Jurkat, Clone E6-1 (cell line): ENCODE measurements around the gene TMED6.
A peak's percentile ranks its signal among the peaks of the same experiment; 100 is the strongest.
"Not testable (repeated sequence)": the region's sequence is repeated elsewhere in the genome, so short reads cannot be mapped to it uniquely, and the experiment has no call there.

Experiments
- DNase-seq: peaks from one replicate; pipeline ENCODE4 v3.0.0-alpha.2; 2011; ENCODE audit warnings: low read depth, low spot score
- H3K4me3 ChIP-seq: 2 replicates; pipeline ENCODE4 v1.5.1; 2011; ENCODE audit warnings: mild to moderate bottlenecking, low read length, control low read depth, moderate library complexity

The TMED6 gene

GRCh38 chr16:69311533-69312387 lies 39.8 kb downstream of the TMED6 start:
- no peak for DNase-seq
- H3K4me3 ChIP-seq = peak overlapping the region; percentile 81

GRCh38 chr16:69310653-69311532 lies 40.7 kb downstream of the TMED6 start, which contains the start of gene VPS4A:
VPS4A (plus strand) TSS chr16:69311350; CDS start chr16:69311512, 162 bp downstream.
- H3K4me3 ChIP-seq = peak within 1 kb of the TSS; percentile 81
- DNase-seq = peak; percentile 91

DNA sequence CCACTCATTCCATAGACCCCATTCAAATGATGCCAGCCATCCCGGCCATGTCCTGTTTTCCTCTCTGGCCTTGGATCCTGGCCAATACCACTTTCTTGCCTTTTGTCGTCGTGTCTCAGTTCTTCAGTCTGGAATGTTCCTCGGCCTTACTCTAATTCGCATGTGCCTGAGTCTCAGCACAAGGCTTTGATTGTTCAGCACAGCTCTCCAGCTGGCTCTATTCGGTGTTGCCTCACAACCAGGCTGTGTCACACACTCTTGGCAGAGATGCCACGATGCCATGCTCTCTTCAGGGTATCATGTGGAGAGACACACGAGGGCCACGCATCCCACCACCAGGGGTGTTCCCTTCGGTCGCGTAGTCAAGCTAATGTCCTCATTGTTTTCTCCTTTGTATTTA lies 42.3 kb downstream of the TMED6 start:
- DNase-seq = no peak
- H3K4me3 ChIP-seq = no peak overlapping the region

GRCh38 chr16:69307856-69308255 lies 43.7 kb downstream of the TMED6 start:
- H3K4me3 ChIP-seq = no peak overlapping the region
- no peak for DNase-seq

GRCh38 chr16:69307091-69307490 lies 44.5 kb downstream of the TMED6 start:
- H3K4me3 ChIP-seq = no peak overlapping the region
- DNase-seq = no peak

DNA sequence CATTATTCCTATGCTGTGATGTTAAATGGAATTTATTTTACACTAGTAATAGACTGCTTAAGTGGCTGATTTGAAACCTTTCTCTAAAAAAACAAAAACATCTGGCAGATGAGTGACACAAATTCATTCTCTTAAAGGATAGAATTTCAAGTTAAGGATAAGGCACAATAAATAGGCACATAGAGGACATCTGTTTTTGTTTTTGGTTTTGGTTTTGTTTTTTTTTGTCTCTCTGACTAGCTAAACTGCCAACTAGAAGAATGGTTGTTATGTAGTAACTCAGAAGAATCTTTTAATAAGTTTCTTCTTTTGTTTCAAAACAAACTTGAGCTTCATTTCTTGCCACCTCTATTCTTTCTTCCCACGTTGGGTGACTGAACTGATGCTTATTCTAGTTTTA lies 45.6 kb downstream of the TMED6 start:
- H3K4me3 ChIP-seq = no peak overlapping the region
- no peak for DNase-seq

GRCh38 chr16:69302301-69302700 lies 49.3 kb downstream of the TMED6 start:
- H3K4me3 ChIP-seq = no peak overlapping the region
- DNase-seq = no peak

- no peak for DNase-seq
- no peak overlapping the region for H3K4me3 ChIP-seq
Observed at GRCh38 chr16:69301861-69302260, 49.7 kb downstream of the TMED6 start.

GRCh38 chr16:69301187-69301586 lies 50.4 kb downstream of the TMED6 start:
- no peak for DNase-seq
- H3K4me3 ChIP-seq = no peak overlapping the region

DNA sequence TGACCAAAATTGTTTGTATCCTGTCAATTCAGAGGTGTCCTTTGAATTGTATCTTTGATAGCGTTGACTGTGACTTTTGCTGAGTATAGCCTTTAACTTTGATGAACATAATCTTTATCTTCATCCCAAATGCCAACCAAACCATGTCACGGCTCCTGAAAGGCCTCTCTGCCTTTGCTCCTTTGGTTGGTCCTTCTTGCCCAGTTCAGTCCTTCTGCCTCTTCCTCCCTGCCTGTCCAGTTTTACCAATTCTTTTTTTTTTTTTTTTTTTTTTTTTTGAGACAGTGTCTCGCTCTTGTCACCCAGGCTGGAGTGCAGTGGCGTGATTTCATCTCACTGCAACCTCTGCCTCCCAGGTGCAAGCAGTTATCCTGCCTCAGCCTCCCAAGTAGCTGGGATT lies 53.3 kb downstream of the TMED6 start:
- H3K4me3 ChIP-seq = no peak overlapping the region
- no peak for DNase-seq

DNA sequence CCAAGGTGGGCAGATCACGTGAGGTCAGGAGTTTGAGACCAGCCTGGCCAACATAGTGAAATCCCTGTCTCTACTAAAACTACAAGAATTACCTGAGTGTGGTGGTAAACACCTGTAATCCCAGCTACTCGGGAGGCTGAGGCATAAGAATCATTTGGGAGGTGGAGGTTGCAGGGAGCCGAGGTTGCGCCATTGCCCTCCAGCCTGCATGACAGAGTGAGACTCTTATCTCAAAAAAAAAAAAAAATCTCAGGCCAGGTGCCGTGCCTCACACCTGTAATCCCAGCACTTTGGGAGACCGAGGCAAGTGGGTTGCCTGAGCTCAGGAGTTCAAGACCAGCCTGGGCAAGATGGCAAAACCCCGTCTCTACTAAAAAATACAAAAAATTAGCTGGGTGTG lies 54.8 kb downstream of the TMED6 start:
- not testable (repeated sequence) for DNase-seq

DNA sequence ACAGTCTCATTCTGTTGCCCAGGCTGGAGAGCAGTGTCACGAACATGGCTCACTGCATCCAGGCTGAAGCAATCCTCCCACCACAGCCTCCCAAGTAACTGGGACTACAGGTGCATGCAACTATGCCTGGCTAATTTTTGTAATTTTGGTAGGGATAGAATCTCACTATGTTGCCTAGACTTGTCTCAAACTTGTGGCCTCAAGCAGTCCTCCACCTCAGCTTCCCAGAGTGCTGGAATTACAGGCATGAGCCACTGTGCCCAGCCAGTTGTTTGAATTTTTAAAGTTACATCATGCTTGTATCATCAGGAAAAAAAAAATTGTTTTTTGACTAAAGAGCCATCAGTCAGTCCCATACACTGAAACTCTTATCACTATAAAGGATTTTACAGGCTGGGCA lies 57.5 kb downstream of the TMED6 start:
- no peak overlapping the region for H3K4me3 ChIP-seq
- DNase-seq = no peak

More for the DNA sequence above, 54.8 kb downstream of the TMED6 start:
- H3K4me3 ChIP-seq = not testable (repeated sequence)

DNA sequence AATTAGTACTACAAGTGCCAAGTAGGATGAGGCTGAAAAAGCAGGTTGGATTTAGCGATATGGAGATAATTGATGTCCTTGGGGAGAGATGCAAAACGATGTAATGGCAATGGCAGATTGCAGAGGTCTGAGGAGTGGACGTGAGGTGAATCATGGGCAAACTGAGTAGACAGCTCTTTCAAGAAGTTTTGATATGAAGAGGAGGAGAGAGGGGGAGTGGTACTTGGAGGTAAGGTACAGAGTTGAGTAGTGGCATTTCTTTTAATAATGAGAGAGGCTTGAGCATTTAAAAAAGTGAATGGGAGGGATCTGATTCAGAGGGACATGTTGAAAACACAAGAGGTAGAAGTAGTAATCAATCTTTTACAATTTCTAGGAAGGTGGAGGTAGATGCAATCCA lies 58.2 kb downstream of the TMED6 start:
- no peak for DNase-seq
- H3K4me3 ChIP-seq = no peak overlapping the region
